Liver (tissue), 9 donors: ENCODE results near the gene CARD11. TPM values are rescaled to one million over a fixed set of nuclear protein-coding genes. Genes with fewer than 3 reads are reported as not detected.

Experiments used
- DNase-seq: peaks from one replicate; pipeline ENCODE4 v3.0.0-alpha.2; 2017; ENCODE audit warnings: low spot score
- H3K27ac ChIP-seq, 2 donors: one replicate each; pipeline ENCODE4 v1.7.0; 2013; ENCODE audit warnings: inconsistent platforms in 2 of 2, low read length in 2 of 2, control low read depth in 1 of 2, low read depth in 1 of 2, mild to moderate bottlenecking in 1 of 2
- H3K27me3 ChIP-seq, 4 donors: one replicate each; pipeline versions ENCODE4 v1.6.1 to v1.7.0; 2013; ENCODE audit warnings: low read length in 3 of 4, inconsistent platforms in 1 of 4, mild to moderate bottlenecking in 1 of 4, moderate library complexity in 1 of 4; ENCODE audit not compliant: control insufficient read depth in 4 of 4, insufficient read depth in 4 of 4
- H3K36me3 ChIP-seq, 4 donors: one replicate each; pipeline versions ENCODE4 v1.6.1 to v1.7.0; 2013; ENCODE audit warnings: low read length in 3 of 4, mild to moderate bottlenecking in 3 of 4, low read depth in 1 of 4, moderate library complexity in 1 of 4; ENCODE audit not compliant: control insufficient read depth in 4 of 4, insufficient read depth in 3 of 4
- H3K4me1 ChIP-seq, 4 donors: one replicate each; pipeline versions ENCODE4 v1.6.1 to v1.7.0; 2013; ENCODE audit warnings: low read length in 3 of 4, mild to moderate bottlenecking in 3 of 4, moderate library complexity in 1 of 4; ENCODE audit not compliant: control insufficient read depth in 4 of 4, insufficient read depth in 4 of 4
- H3K4me3 ChIP-seq, 3 donors: one replicate each; pipeline versions ENCODE4 v1.6.1 to v1.7.0; 2013; ENCODE audit warnings: low read length in 3 of 3, control low read depth in 1 of 3, low read depth in 1 of 3, mild to moderate bottlenecking in 1 of 3
- H3K9ac ChIP-seq, 2 donors: one replicate each; pipeline ENCODE4 v1.7.0; 2013; ENCODE audit warnings: low read length in 2 of 2, mild to moderate bottlenecking in 2 of 2, moderate library complexity in 2 of 2, control low read depth in 1 of 2, low read depth in 1 of 2
- H3K9me3 ChIP-seq, 4 donors: one replicate each; pipeline versions ENCODE4 v1.6.1 to v1.7.0; 2013; ENCODE audit warnings: low read length in 3 of 4; ENCODE audit not compliant: control insufficient read depth in 4 of 4
- CTCF ChIP-seq: fragments of 150-350 bp; IDR thresholded peaks from 2 replicates; pipeline ENCODE4 v1.5.1; 2017; ENCODE audit warnings: improper control_type of control experiment, low read depth, low read length; ENCODE audit not compliant: missing input control
- EGR1 ChIP-seq, 2 donors: IDR thresholded peaks; 2 replicates each; pipeline ENCODE4 v1.6.1; 2016 to 2018; ENCODE audit warnings: antibody characterized with exemption in 2 of 2, low read depth in 2 of 2
- FOXA1 ChIP-seq: IDR thresholded peaks from 2 replicates; pipeline ENCODE4 v1.6.1; 2016; ENCODE audit warnings: antibody characterized with exemption
- FOXA2 ChIP-seq: IDR thresholded peaks from 2 replicates; pipeline ENCODE4 v1.6.1; 2016; ENCODE audit warnings: antibody characterized with exemption
- HNF4A ChIP-seq, 2 donors: conservative IDR thresholded peaks; 2 replicates each; pipeline ENCODE4 v1.6.1; 2016; ENCODE audit warnings: antibody characterized with exemption in 2 of 2, mild to moderate bottlenecking in 2 of 2
- JUND ChIP-seq, 2 donors: IDR thresholded peaks; 2 replicates each; pipeline ENCODE4 v1.6.1; 2016; ENCODE audit warnings: antibody characterized with exemption in 2 of 2
- MAX ChIP-seq: IDR thresholded peaks from 2 replicates; pipeline ENCODE4 v1.6.1; 2016; ENCODE audit warnings: antibody characterized with exemption
- NR2F2 ChIP-seq: IDR thresholded peaks from 2 replicates; pipeline ENCODE4 v1.6.1; 2016; ENCODE audit warnings: antibody characterized with exemption
- RAD21 ChIP-seq, 2 donors: IDR thresholded peaks; 2 replicates each; pipeline ENCODE4 v1.6.1; 2016; ENCODE audit warnings: antibody characterized with exemption in 2 of 2, mild to moderate bottlenecking in 2 of 2
- REST ChIP-seq: IDR thresholded peaks from 2 replicates; pipeline ENCODE4 v1.6.1; 2016; ENCODE audit warnings: antibody characterized with exemption, mild to moderate bottlenecking
- RXRA ChIP-seq, 2 donors: IDR thresholded peaks; 2 replicates each; pipeline ENCODE4 v1.6.1; 2017 to 2018; ENCODE audit warnings: antibody characterized with exemption in 2 of 2, mild to moderate bottlenecking in 1 of 2
- SP1 ChIP-seq: IDR thresholded peaks from 2 replicates; pipeline ENCODE4 v1.6.1; 2018; ENCODE audit warnings: antibody characterized with exemption, mild to moderate bottlenecking
- YY1 ChIP-seq: IDR thresholded peaks from 2 replicates; pipeline ENCODE4 v1.6.1; 2016; ENCODE audit warnings: antibody characterized with exemption, mild to moderate bottlenecking
- ZBTB33 ChIP-seq: IDR thresholded peaks from 2 replicates; pipeline ENCODE4 v1.6.1; 2016; ENCODE audit warnings: antibody characterized with exemption
- WGBS: extraction: QIAGEN DNeasy Blood & Tissue Kit; methylation state at CpG from one replicate; pipeline ENCODE4 v1.1.7; 2013; 5-methylcytosine and 5-hydroxymethylcytosine counted together
- polyA plus RNA-seq, 2 donors: library from polyadenylated mRNA; stranded (reverse) in 1 of 2; unstranded in 1 of 2; fragments of 200-250 nt in 1 of 2; fragments of >200 nt in 1 of 2; fragmentation: Nextera tagmentation in 1 of 2; extraction: Ambion mirVana in 1 of 2; gene quantifications; one replicate each; pipeline versions ENCODE4 v1.2.1 to v1.2.3, GENCODE V29; 2013 to 2015
- total RNA-seq, 2 donors: library from RNA; depleted of rRNA; stranded (reverse); fragments of >200 nt; gene quantifications; one replicate each; pipeline ENCODE4 v1.2.3, GENCODE V29; 2014
- donor health status: healthy.
- donor health status: healthy.
- donor health status: healthy.
- donor health status: healthy.
- donor health status: healthy.

Gene CARD11
- total and polyA plus RNA-seq, 4 donors, result 0.42 to 1.3 (median 0.83) TPM

GRCh38 chr7:2904202-2904601, 139.5 kb downstream of the CARD11 start:
- TF ChIP-seq FOXA1 (no peak), RAD21 (IDR thresholded peaks at IDR 0.05) (no peak), REST (no peak), JUND (IDR thresholded peaks at IDR 0.05) (no peak), NR2F2 (no peak), SP1 (no peak), EGR1 (IDR thresholded peaks at IDR 0.05; ENCODE audit: low read depth in 2 of 2) (no peak)
- no peak overlapping the region for H3K9ac ChIP-seq
- H3K9me3 ChIP-seq, result peaks cover 0 to 3% (median 1%) of the 10 kb centered on the region in 4 donors
- 91% methylated on average over 16 of the region's 16 CpGs for WGBS
- DNase-seq, result no peak
- no peaks in the 10 kb centered on the region for H3K36me3 ChIP-seq
- no peak overlapping the region for H3K4me3 ChIP-seq
- peaks cover 2 to 7% (median 5%) of the 10 kb centered on the region in 4 donors for H3K4me1 ChIP-seq
- no peaks in the 10 kb centered on the region for H3K27me3 ChIP-seq
- no peak overlapping the region for H3K27ac ChIP-seq

- TF ChIP-seq RAD21 (IDR thresholded peaks at IDR 0.05) (no peak), JUND (IDR thresholded peaks at IDR 0.05) (no peak), FOXA1 (no peak), MAX (no peak), ZBTB33 (no peak), YY1 (no peak), HNF4A (conservative IDR thresholded peaks at IDR 0.05) (no peak), EGR1 (IDR thresholded peaks at IDR 0.05; ENCODE audit: low read depth in 2 of 2) (no peak), NR2F2 (no peak), FOXA2 (no peak), CTCF (no peak), RXRA (IDR thresholded peaks at IDR 0.05) (no peak)
- 65% methylated on average over 15 of the region's 15 CpGs for WGBS
- no peak overlapping the region for H3K9ac ChIP-seq
- H3K27me3 ChIP-seq, result no peaks in the 10 kb centered on the region
- no peak for DNase-seq
- no peaks in the 10 kb centered on the region for H3K36me3 ChIP-seq
- H3K4me3 ChIP-seq, result no peak overlapping the region
- no peak overlapping the region for H3K27ac ChIP-seq
- peaks cover 0 to 5% (median 2%) of the 10 kb centered on the region in 4 donors for H3K9me3 ChIP-seq
- H3K4me1 ChIP-seq, result peaks cover 2 to 7% (median 5%) of the 10 kb centered on the region in 4 donors
Observed at GRCh38 chr7:2903682-2904162, 139.9 kb downstream of the CARD11 start.
